GM18502 (cell line): ENCODE data around the gene GDF2.

Experiments
- ATAC-seq: cut with Tn5 transposase; IDR thresholded peaks from one replicate; pipeline ENCODE4 v1.9.1; 2021; ENCODE audit warnings: mild to moderate bottlenecking; ENCODE audit not compliant: unreplicated experiment, poor library complexity

Gene GDF2

GRCh38 chr10:47290338-47290737 is 31.9 kb upstream of the GDF2 start:
- no peak for ATAC-seq

- no peak for ATAC-seq
Measured at GRCh38 chr10:47291682-47292081, 30.6 kb upstream of the GDF2 start.

- no peak for ATAC-seq
Measured at GRCh38 chr10:47294057-47294456, 28.2 kb upstream of the GDF2 start.

- no peak for ATAC-seq
Measured at GRCh38 chr10:47294501-47294900, 27.8 kb upstream of the GDF2 start.

- ATAC-seq, result no peak
Measured at GRCh38 chr10:47295411-47295810, 26.8 kb upstream of the GDF2 start.

- ATAC-seq, result no peak
Measured at GRCh38 chr10:47296156-47296894, 25.9 kb upstream of the GDF2 start.

GRCh38 chr10:47296941-47297340 is 25.3 kb upstream of the GDF2 start:
- no peak for ATAC-seq

- no peak for ATAC-seq
Measured at GRCh38 chr10:47297866-47298540, 24.3 kb upstream of the GDF2 start.

- no peak for ATAC-seq
Measured at GRCh38 chr10:47298715-47299114, 23.5 kb upstream of the GDF2 start.

- no peak for ATAC-seq
Measured at GRCh38 chr10:47299611-47300428, 22.4 kb upstream of the GDF2 start, which contains the start of gene GDF10. Gene GDF10 (plus strand): TSS chr10:47300197. CDS start chr10:47300652, 455 bp downstream.

GRCh38 chr10:47300429-47300931 is 21.8 kb upstream of the GDF2 start:
- no peak for ATAC-seq

- ATAC-seq, result no peak
Measured at GRCh38 chr10:47301833-47302232, 20.4 kb upstream of the GDF2 start.

- no peak for ATAC-seq
Measured at GRCh38 chr10:47303105-47303504, 19.1 kb upstream of the GDF2 start.

- no peak for ATAC-seq
Measured at GRCh38 chr10:47303866-47304265, 18.4 kb upstream of the GDF2 start.

- ATAC-seq, result no peak
Measured at GRCh38 chr10:47305566-47305965, 16.7 kb upstream of the GDF2 start.

GRCh38 chr10:47306387-47307210 is 15.7 kb upstream of the GDF2 start:
- no peak for ATAC-seq

- ATAC-seq, result no peak
Measured at GRCh38 chr10:47307381-47307780, 14.9 kb upstream of the GDF2 start.

- no peak for ATAC-seq
Measured at GRCh38 chr10:47308775-47309174, 13.5 kb upstream of the GDF2 start.

GRCh38 chr10:47309408-47310089 is 12.7 kb upstream of the GDF2 start:
- no peak for ATAC-seq
